GM23338 (cell line): ENCODE measurements around the gene CUX1. TPM values are rescaled to one million over a fixed set of nuclear protein-coding genes. Genes with fewer than 3 reads are reported as not detected.

Experiments
- ATAC-seq: fragments of 200-7000 bp; cut with Tn5 transposase; 3 replicates; pipeline ENCODE4 v1.9.1; 2020
- DNase-seq: peaks from one replicate; pipeline ENCODE4 v3.0.0-alpha.2; 2015; ENCODE audit warnings: low spot score
- H2AFZ ChIP-seq: fragments of 200-600 bp; sonication (generic); 2 replicates; pipeline ENCODE4 v1.8.0; 2016; ENCODE audit warnings: antibody characterized with exemption, mild to moderate bottlenecking, moderate library complexity
- H3F3A ChIP-seq: fragments of 200-600 bp; sonication (generic); replicated peaks from 2 replicates; pipeline ENCODE4 v1.8.0; 2017; ENCODE audit warnings: antibody characterized with exemption, mixed run types, low read depth
- H3K27ac ChIP-seq: fragments of 200-600 bp; sonication (generic); 2 replicates; pipeline ENCODE4 v1.6.1; 2016; ENCODE audit warnings: low read depth
- H3K27me3 ChIP-seq: fragments of 200-600 bp; sonication (generic); 2 replicates; pipeline ENCODE4 v1.8.0; 2016; ENCODE audit warnings: mild to moderate bottlenecking, mixed run types, moderate library complexity; ENCODE audit not compliant: insufficient read depth
- H3K36me3 ChIP-seq: fragments of 200-600 bp; sonication (generic); 2 replicates; pipeline ENCODE4 v1.8.0; 2016; ENCODE audit warnings: mild to moderate bottlenecking; ENCODE audit not compliant: insufficient read depth
- H3K4me1 ChIP-seq: fragments of 200-600 bp; sonication (generic); 2 replicates; pipeline ENCODE4 v1.8.0; 2016; ENCODE audit warnings: mild to moderate bottlenecking, moderate library complexity; ENCODE audit not compliant: insufficient read depth
- H3K4me2 ChIP-seq: fragments of 200-600 bp; sonication (generic); 2 replicates; pipeline ENCODE4 v1.7.1; 2017; ENCODE audit warnings: mixed run types
- H3K4me3 ChIP-seq: fragments of 200-600 bp; sonication (generic); 2 replicates; pipeline ENCODE4 v1.6.1; 2016; ENCODE audit warnings: mixed run types
- H3K79me2 ChIP-seq: fragments of 200-600 bp; sonication (generic); replicated peaks from 2 replicates; pipeline ENCODE4 v1.8.0; 2017; ENCODE audit warnings: mild to moderate bottlenecking; ENCODE audit not compliant: insufficient read depth
- H3K9me2 ChIP-seq: fragments of 200-600 bp; sonication (generic); 2 replicates; pipeline ENCODE4 v1.8.0; 2017; ENCODE audit not compliant: insufficient read depth
- H4K20me1 ChIP-seq: fragments of 200-600 bp; sonication (generic); replicated peaks from 2 replicates; pipeline ENCODE4 v1.8.0; 2017; ENCODE audit warnings: mild to moderate bottlenecking; ENCODE audit not compliant: insufficient read depth
- H3K27ac Mint-ChIP-seq: 2 replicates; pipeline ENCODE4 v1.8.0; 2020; ENCODE audit warnings: inconsistent platforms, mild to moderate bottlenecking, moderate library complexity, mixed read lengths
- H3K27me3 Mint-ChIP-seq: 3 replicates; pipeline ENCODE4 v1.8.0; 2022; ENCODE audit warnings: low read depth, mild to moderate bottlenecking, moderate library complexity, mixed read lengths, inconsistent platforms; ENCODE audit not compliant: insufficient read depth, poor library complexity
- H3K36me3 Mint-ChIP-seq: 3 replicates; pipeline ENCODE4 v1.8.0; 2021; ENCODE audit warnings: low read depth, mild to moderate bottlenecking, inconsistent platforms, moderate library complexity, mixed read lengths
- H3K4me1 Mint-ChIP-seq: 3 replicates; pipeline ENCODE4 v1.8.0; 2020; ENCODE audit warnings: mild to moderate bottlenecking, inconsistent platforms, mixed read lengths
- H3K4me3 Mint-ChIP-seq: 3 replicates; pipeline ENCODE4 v1.8.0; 2021; ENCODE audit warnings: moderate library complexity, mild to moderate bottlenecking, inconsistent platforms, mixed read lengths
- H3K9me3 Mint-ChIP-seq: 3 replicates; pipeline ENCODE4 v1.8.0; 2020; ENCODE audit warnings: moderate library complexity, mild to moderate bottlenecking, inconsistent platforms, mixed read lengths
- CREB1 ChIP-seq: fragments of 250-450 bp; sonication (Bioruptor Pico); IDR thresholded peaks from 2 replicates; pipeline ENCODE4 v1.5.0; 2020; ENCODE audit warnings: low read depth, mild to moderate bottlenecking, moderate library complexity
- CTCF ChIP-seq, 2 experiments: fragments of 200-600 bp in 1 of 2; sonication (generic) in 1 of 2; conservative IDR thresholded peaks; 2 replicates each; pipeline versions ENCODE4 v1.5.1 to v1.6.1; 2016 to 2017; ENCODE audit warnings: antibody characterized with exemption in 2 of 2, low read depth in 2 of 2, mild to moderate bottlenecking in 2 of 2, moderate library complexity in 1 of 2
- EZH2 ChIP-seq: fragments of 200-600 bp; sonication (generic); IDR thresholded peaks from one replicate; pipeline ENCODE4 v1.8.0; 2017; ENCODE audit warnings: antibody characterized with exemption, mild to moderate bottlenecking, low read depth; ENCODE audit not compliant: unreplicated experiment
- EZH2phosphoT487 ChIP-seq: fragments of 200-600 bp; sonication (generic); IDR thresholded peaks from one replicate; pipeline ENCODE4 v1.8.1; 2018; ENCODE audit warnings: antibody characterized with exemption; ENCODE audit not compliant: unreplicated experiment
- JUNB ChIP-seq: IDR thresholded peaks from one replicate; pipeline ENCODE4 v1.6.1; 2016; ENCODE audit warnings: antibody characterized with exemption; ENCODE audit not compliant: unreplicated experiment
- NANOG ChIP-seq: IDR thresholded peaks from 2 replicates; pipeline ENCODE4 v1.6.1; 2016; ENCODE audit warnings: antibody characterized with exemption, borderline replicate concordance
- POLR2AphosphoS5 ChIP-seq: IDR thresholded peaks from 2 replicates; pipeline ENCODE4 v1.6.1; 2016; ENCODE audit warnings: antibody characterized with exemption, low read depth
- STAT1 ChIP-seq: IDR thresholded peaks from one replicate; pipeline ENCODE4 v1.6.1; 2016; ENCODE audit warnings: antibody characterized with exemption; ENCODE audit not compliant: unreplicated experiment
- ZNF114 ChIP-seq: fragments of 250-450 bp; sonication (Bioruptor Pico); IDR thresholded peaks from 2 replicates; pipeline ENCODE4 v1.5.0; 2020; ENCODE audit warnings: mild to moderate bottlenecking, moderate library complexity
- ZNF331 ChIP-seq: fragments of 250-450 bp; sonication (Bioruptor Pico); IDR thresholded peaks from 2 replicates; pipeline ENCODE4 v1.5.0; 2020; ENCODE audit warnings: low read depth, mild to moderate bottlenecking, moderate library complexity
- polyA plus RNA-seq: library from polyadenylated mRNA; unstranded; fragments of >200 nt; fragmentation: Nextera tagmentation; extraction: Ambion mirVana; gene quantifications from 2 replicates; pipeline ENCODE4 v1.2.1, GENCODE V29; 2016
- total RNA-seq: library from RNA; depleted of rRNA; stranded (reverse); fragments of >200 nt; shearing (Covaris generic); gene quantifications from 2 replicates; pipeline ENCODE4 v1.2.3, GENCODE V29; 2014
- TF ChIP-seq, protein P1 (sequence below): IDR thresholded peaks from one replicate; pipeline ENCODE4 v1.6.1; 2018; ENCODE audit warnings: antibody characterized with exemption; ENCODE audit not compliant: unreplicated experiment
- TF ChIP-seq, protein P2 (sequence below): fragments of 250-450 bp; sonication (Bioruptor Pico); IDR thresholded peaks from 2 replicates; pipeline ENCODE4 v1.5.0; 2020; ENCODE audit warnings: mild to moderate bottlenecking, moderate library complexity
- TF ChIP-seq, protein P3 (sequence below): IDR thresholded peaks from 2 replicates; pipeline ENCODE4 v1.6.1; 2016; ENCODE audit warnings: antibody characterized with exemption

Gene CUX1
- total and polyA plus RNA-seq, 2 experiments from 2014 or later, result 49.9 to 64.0 TPM

DNA sequence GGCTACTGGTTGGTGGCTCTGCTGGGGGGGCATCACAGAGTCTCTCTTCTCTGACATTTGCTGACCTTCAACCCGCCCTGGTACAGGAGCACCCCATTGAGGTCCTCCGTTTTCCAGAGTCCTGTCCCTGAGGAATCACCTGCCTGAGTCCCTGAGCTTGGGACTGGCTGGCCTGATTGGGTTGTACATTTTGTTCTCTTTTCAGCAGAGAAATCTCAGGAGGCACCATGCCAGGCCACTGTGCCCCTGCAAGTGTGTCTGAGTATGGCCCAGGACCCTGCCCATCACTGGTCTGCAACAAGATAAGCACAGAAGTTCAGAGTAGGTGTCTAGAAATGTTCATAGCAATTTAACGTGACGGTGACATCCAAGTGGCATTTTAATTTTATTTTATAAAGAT is 131.2 kb downstream of the CUX1 start:
- H3K4me3 Mint-ChIP-seq, result no peak overlapping the region
- Histone ChIP-seq H2AFZ (no peak overlapping the region), H3K27me3 (no peaks in the 10 kb centered on the region), H3F3A (no peaks in the 10 kb centered on the region), H3K4me1 (peaks cover 41% of the 10 kb centered on the region), H3K4me3 (no peak overlapping the region), H3K36me3 (no peaks in the 10 kb centered on the region), H3K4me2 (no peak overlapping the region), H4K20me1 (peaks cover 2% of the 10 kb centered on the region), H3K79me2 (peaks cover 94% of the 10 kb centered on the region), H3K9me2 (no peaks in the 10 kb centered on the region), H3K27ac (peak overlapping the region; percentile 26; the same call in 1 of the 2 replicates)
- DNase-seq, result no peak
- no peak for ATAC-seq
- H3K27ac Mint-ChIP-seq, result peak overlapping the region; percentile 72
- H3K27me3 Mint-ChIP-seq, result peaks cover 5% of the 10 kb centered on the region
- peaks cover 11% of the 10 kb centered on the region; the same call in 2 of the 3 replicates for H3K36me3 Mint-ChIP-seq
- peaks cover 51% of the 10 kb centered on the region for H3K4me1 Mint-ChIP-seq
- TF ChIP-seq EZH2 (no peak), NANOG (no peak), JUNB (no peak), POLR2AphosphoS5 (no peak), EZH2phosphoT487 (no peak), STAT1 (no peak), ZNF331 (CRISPR knock-in tag) (no peak), CREB1 (no peak), ZNF114 (CRISPR knock-in tag) (no peak), CTCF (conservative IDR thresholded peaks at IDR 0.05; ENCODE audit: low read depth in 2 of 2) (no peak)
- TF ChIP-seq, protein P1, sequence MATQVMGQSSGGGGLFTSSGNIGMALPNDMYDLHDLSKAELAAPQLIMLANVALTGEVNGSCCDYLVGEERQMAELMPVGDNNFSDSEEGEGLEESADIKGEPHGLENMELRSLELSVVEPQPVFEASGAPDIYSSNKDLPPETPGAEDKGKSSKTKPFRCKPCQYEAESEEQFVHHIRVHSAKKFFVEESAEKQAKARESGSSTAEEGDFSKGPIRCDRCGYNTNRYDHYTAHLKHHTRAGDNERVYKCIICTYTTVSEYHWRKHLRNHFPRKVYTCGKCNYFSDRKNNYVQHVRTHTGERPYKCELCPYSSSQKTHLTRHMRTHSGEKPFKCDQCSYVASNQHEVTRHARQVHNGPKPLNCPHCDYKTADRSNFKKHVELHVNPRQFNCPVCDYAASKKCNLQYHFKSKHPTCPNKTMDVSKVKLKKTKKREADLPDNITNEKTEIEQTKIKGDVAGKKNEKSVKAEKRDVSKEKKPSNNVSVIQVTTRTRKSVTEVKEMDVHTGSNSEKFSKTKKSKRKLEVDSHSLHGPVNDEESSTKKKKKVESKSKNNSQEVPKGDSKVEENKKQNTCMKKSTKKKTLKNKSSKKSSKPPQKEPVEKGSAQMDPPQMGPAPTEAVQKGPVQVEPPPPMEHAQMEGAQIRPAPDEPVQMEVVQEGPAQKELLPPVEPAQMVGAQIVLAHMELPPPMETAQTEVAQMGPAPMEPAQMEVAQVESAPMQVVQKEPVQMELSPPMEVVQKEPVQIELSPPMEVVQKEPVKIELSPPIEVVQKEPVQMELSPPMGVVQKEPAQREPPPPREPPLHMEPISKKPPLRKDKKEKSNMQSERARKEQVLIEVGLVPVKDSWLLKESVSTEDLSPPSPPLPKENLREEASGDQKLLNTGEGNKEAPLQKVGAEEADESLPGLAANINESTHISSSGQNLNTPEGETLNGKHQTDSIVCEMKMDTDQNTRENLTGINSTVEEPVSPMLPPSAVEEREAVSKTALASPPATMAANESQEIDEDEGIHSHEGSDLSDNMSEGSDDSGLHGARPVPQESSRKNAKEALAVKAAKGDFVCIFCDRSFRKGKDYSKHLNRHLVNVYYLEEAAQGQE, result no peak
- TF ChIP-seq, protein P2, sequence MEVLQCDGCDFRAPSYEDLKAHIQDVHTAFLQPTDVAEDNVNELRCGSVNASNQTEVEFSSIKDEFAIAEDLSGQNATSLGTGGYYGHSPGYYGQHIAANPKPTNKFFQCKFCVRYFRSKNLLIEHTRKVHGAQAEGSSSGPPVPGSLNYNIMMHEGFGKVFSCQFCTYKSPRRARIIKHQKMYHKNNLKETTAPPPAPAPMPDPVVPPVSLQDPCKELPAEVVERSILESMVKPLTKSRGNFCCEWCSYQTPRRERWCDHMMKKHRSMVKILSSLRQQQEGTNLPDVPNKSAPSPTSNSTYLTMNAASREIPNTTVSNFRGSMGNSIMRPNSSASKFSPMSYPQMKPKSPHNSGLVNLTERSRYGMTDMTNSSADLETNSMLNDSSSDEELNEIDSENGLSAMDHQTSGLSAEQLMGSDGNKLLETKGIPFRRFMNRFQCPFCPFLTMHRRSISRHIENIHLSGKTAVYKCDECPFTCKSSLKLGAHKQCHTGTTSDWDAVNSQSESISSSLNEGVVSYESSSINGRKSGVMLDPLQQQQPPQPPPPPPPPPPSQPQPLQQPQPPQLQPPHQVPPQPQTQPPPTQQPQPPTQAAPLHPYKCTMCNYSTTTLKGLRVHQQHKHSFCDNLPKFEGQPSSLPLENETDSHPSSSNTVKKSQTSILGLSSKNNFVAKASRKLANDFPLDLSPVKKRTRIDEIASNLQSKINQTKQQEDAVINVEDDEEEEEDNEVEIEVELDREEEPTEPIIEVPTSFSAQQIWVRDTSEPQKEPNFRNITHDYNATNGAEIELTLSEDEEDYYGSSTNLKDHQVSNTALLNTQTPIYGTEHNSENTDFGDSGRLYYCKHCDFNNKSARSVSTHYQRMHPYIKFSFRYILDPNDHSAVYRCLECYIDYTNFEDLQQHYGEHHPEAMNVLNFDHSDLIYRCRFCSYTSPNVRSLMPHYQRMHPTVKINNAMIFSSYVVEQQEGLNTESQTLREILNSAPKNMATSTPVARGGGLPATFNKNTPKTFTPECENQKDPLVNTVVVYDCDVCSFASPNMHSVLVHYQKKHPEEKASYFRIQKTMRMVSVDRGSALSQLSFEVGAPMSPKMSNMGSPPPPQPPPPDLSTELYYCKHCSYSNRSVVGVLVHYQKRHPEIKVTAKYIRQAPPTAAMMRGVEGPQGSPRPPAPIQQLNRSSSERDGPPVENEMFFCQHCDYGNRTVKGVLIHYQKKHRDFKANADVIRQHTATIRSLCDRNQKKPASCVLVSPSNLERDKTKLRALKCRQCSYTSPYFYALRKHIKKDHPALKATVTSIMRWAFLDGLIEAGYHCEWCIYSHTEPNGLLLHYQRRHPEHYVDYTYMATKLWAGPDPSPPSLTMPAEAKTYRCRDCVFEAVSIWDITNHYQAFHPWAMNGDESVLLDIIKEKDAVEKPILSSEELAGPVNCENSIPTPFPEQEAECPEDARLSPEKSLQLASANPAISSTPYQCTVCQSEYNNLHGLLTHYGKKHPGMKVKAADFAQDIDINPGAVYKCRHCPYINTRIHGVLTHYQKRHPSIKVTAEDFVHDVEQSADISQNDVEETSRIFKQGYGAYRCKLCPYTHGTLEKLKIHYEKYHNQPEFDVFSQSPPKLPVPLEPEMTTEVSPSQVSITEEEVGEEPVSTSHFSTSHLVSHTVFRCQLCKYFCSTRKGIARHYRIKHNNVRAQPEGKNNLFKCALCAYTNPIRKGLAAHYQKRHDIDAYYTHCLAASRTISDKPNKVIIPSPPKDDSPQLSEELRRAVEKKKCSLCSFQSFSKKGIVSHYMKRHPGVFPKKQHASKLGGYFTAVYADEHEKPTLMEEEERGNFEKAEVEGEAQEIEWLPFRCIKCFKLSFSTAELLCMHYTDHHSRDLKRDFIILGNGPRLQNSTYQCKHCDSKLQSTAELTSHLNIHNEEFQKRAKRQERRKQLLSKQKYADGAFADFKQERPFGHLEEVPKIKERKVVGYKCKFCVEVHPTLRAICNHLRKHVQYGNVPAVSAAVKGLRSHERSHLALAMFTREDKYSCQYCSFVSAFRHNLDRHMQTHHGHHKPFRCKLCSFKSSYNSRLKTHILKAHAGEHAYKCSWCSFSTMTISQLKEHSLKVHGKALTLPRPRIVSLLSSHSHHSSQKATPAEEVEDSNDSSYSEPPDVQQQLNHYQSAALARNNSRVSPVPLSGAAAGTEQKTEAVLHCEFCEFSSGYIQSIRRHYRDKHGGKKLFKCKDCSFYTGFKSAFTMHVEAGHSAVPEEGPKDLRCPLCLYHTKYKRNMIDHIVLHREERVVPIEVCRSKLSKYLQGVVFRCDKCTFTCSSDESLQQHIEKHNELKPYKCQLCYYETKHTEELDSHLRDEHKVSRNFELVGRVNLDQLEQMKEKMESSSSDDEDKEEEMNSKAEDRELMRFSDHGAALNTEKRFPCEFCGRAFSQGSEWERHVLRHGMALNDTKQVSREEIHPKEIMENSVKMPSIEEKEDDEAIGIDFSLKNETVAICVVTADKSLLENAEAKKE (CRISPR knock-in tag), result no peak
- TF ChIP-seq, protein P3, sequence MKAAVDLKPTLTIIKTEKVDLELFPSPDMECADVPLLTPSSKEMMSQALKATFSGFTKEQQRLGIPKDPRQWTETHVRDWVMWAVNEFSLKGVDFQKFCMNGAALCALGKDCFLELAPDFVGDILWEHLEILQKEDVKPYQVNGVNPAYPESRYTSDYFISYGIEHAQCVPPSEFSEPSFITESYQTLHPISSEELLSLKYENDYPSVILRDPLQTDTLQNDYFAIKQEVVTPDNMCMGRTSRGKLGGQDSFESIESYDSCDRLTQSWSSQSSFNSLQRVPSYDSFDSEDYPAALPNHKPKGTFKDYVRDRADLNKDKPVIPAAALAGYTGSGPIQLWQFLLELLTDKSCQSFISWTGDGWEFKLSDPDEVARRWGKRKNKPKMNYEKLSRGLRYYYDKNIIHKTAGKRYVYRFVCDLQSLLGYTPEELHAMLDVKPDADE, result no peak
- H3K9me3 Mint-ChIP-seq, result no peaks in the 10 kb centered on the region
